Stimulated activated naive CD8-positive, alpha-beta T cell treated with anti-CD3 and anti-CD28 coated beads, Interleukin-15, amount 100 ng/mL, for 72 hours (primary cell): ENCODE data around the gene SLC37A3.
"Not testable (repeated sequence)": the region's sequence is repeated elsewhere in the genome, so short reads cannot be mapped to it uniquely, and the experiment has no call there.

Source experiments
- ATAC-seq: fragments of 150-1000 bp; cut with Tn5 transposase; 2 replicates; pipeline ENCODE4 v1.10.0; 2021; ENCODE audit warnings: mild to moderate bottlenecking, moderate library complexity
- DNase-seq, 2 donors: peaks; one replicate each; pipeline ENCODE4 v3.0.0; 2021 to 2022
- H3K27ac Mint-ChIP-seq, 2 donors: one replicate each; pipeline ENCODE4 v1.8.0; 2022; ENCODE audit warnings: mild to moderate bottlenecking in 2 of 2, mixed read lengths in 2 of 2, moderate library complexity in 2 of 2
- H3K27me3 Mint-ChIP-seq: one replicate; pipeline ENCODE4 v1.8.0; 2022; ENCODE audit warnings: mixed read lengths
- H3K4me1 Mint-ChIP-seq: one replicate; pipeline ENCODE4 v1.8.0; 2022; ENCODE audit warnings: mild to moderate bottlenecking, mixed read lengths
- H3K4me3 Mint-ChIP-seq, 2 donors: one replicate each; pipeline ENCODE4 v1.8.0; 2022; ENCODE audit warnings: mild to moderate bottlenecking in 2 of 2, mixed read lengths in 2 of 2, moderate library complexity in 1 of 2
- H3K9me3 Mint-ChIP-seq, 2 donors: one replicate each; pipeline ENCODE4 v1.8.0; 2022; ENCODE audit warnings: mixed read lengths in 2 of 2

Gene SLC37A3

DNA sequence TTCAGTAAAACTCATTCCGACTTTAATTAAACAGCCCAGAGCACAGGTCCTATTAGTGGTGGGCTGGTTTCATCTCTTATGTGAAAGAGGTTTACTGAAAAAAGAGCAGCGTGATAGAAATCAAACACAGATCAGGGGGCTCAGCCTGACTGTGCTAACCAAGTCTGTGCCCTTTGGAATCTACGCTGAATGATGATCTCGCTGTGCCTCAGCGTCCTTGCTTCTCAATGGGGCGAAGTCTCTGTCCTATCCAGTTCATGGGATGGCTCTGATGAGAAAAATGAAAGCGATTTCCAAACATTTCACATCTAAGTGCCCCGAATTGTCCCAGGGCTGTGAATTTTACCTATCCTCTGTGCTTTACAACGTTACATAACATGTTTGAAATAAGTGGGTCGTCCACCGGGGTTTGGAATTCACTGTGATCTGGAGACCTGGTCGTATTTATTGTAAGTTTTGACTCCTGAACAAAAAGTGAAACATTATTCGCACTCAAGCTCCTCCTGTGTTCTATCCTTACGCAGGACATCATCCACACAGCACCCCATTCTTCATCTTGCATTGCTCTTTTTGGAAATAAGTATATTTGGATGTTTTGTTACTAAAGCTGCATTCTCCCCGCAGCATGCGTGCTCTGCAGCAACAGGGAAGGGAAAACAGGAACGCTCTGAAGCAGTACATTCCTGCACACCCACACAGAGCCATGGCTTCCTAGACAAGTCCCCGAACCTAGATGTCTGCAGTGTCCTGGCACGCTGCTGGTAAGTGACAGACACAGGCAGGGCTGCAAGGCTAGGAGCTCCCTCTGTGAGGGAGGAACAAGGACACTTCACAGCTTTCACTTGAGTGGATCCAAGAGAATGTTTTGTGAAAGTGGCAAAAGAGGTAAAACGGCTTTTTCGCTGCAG lies 83.5 kb downstream of the SLC37A3 start:
- Mint-ChIP-seq H3K9me3 (peaks cover 11 to 17% of the 10 kb centered on the region in 2 donors), H3K27ac (peak overlapping the region; percentile 28 to 52), H3K4me3 (no peak overlapping the region), H3K27me3 (no peaks in the 10 kb centered on the region), H3K4me1 (peaks cover 32% of the 10 kb centered on the region)
- ATAC-seq, result no peak
- no peak for DNase-seq

- Mint-ChIP-seq H3K27me3 (no peaks in the 10 kb centered on the region), H3K27ac (no peak overlapping the region), H3K4me3 (no peak overlapping the region), H3K9me3 (peaks cover 11 to 17% of the 10 kb centered on the region in 2 donors), H3K4me1 (peaks cover 24% of the 10 kb centered on the region)
- DNase-seq (no peak), ATAC-seq (no peak)
Measured at GRCh38 chr7:140312141-140312846, 86.0 kb downstream of the SLC37A3 start.

DNA sequence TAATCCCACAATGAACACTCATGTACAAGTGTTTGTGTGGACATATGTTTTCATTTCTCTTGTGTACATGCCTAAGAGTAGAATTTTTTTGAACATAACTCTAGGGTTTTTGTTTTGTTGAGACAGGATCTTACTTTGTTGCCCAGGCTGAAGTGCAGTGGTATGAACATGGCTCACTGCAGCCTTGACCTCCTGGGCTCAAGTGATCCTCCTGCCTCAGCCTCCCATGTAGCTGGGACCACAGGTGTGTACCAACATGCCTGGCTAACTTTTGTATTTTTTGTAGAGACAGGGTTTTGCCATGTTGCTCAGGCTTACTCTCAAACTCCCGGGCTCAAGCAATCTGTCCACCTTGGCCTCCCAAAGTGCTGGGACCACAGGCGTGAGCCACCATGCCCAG lies 87.2 kb downstream of the SLC37A3 start:
- H3K4me3 Mint-ChIP-seq, ATAC-seq, H3K27ac Mint-ChIP-seq, DNase-seq, H3K27me3 Mint-ChIP-seq: not testable (repeated sequence)
- Mint-ChIP-seq H3K4me1 (peaks cover 14% of the 10 kb centered on the region), H3K9me3 (peaks cover 11 to 17% of the 10 kb centered on the region in 2 donors)

GRCh38 chr7:140310337-140311002 lies 87.9 kb downstream of the SLC37A3 start:
- no peak for ATAC-seq
- Mint-ChIP-seq H3K4me3 (no peak overlapping the region), H3K27ac (no peak overlapping the region), H3K9me3 (peaks cover 11 to 17% of the 10 kb centered on the region in 2 donors), H3K4me1 (peaks cover 7% of the 10 kb centered on the region), H3K27me3 (no peaks in the 10 kb centered on the region)
- no peak for DNase-seq

GRCh38 chr7:140308060-140308459 lies 90.3 kb downstream of the SLC37A3 start:
- Mint-ChIP-seq H3K27ac (no peak overlapping the region), H3K4me3 (no peak overlapping the region), H3K4me1 (peaks cover 19% of the 10 kb centered on the region), H3K27me3 (no peaks in the 10 kb centered on the region), H3K9me3 (peaks cover 11 to 15% of the 10 kb centered on the region in 2 donors)
- no peak for DNase-seq
- no peak for ATAC-seq

DNA sequence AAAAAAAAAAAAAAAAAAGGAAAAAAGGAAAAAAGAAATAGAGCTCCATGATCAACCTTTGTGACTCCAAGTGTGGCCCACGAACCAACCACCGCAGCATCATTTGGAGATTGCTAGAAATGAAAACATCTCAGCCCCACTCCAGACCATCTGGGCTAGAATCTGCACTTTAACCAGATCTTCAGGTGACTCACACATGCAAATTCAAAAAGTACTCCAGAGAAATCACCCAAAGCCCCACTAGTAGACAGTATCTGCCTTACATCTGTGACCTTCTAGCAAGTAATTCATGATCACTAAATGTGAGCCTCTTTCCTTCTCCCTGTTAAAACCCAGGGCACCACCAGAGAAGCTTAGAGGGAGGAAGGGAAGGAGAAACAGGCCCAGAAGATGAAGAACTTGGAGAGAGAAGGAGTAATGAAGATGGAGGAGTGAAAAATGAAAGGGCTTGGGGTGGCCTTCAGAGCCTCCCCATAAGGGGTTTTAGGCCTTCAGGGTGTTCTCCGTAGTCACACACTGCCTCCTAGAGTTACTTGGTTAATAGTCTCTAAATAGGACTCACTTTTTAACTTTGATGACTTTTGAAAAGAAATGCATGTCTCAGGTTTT lies 94.0 kb downstream of the SLC37A3 start:
- peaks cover 13% of the 10 kb centered on the region for H3K4me1 Mint-ChIP-seq
- H3K27ac Mint-ChIP-seq, result peak overlapping the region; percentile 37 to 95
- H3K27me3 Mint-ChIP-seq, result no peaks in the 10 kb centered on the region
- peak overlapping the region; percentile 4 to 53 for H3K4me3 Mint-ChIP-seq
- ATAC-seq (peak; percentile 97), DNase-seq (peak; percentile 47 to 50)
- no peaks in the 10 kb centered on the region for H3K9me3 Mint-ChIP-seq

DNA sequence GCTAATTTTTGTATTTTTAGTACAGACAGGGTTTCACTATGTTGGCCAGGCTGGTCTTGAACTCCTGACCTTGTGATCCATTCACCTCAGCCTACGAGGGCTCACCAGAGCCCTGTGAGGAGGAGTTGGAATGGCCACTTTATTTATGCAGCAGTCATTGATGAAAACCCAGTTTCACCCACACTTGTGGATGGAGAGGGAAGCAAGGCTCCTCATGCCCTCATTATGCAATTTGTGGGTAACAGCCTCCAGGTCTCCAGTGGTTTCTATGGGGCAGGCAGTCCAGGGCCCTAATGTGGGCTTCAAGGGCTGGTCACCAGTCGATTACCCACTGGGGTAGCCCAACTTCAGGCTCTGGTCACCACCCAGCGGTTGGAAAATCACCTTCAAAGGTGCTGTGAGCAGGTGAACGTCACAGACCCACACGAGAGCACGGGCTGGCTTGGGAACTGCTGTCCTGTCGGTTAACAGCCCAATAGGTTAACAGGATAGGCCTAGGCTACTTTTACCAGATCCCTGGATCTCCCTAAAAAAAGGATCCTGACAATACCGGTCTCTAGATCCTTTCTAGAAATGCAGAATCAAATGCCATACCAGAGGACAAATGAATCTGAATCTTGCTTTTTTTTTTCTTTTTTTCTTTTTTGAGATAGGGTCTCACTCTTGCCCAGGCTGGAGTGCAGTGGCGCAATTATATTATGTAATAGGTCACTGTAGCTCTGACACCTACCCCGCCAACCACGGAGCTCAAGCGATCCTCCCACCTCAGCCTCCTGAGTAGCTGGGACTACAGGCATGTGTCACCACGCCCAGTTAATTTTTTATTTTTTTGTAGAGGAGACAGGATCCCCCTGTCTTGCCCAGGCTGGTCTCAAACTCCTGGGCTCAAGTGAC lies 97.8 kb downstream of the SLC37A3 start:
- ATAC-seq (no peak), DNase-seq (no peak)
- no peaks in the 10 kb centered on the region for H3K27me3 Mint-ChIP-seq
- no peak overlapping the region for H3K4me3 Mint-ChIP-seq
- no peaks in the 10 kb centered on the region for H3K9me3 Mint-ChIP-seq
- peak overlapping the region in 1 of 2 donors; percentile 80 for H3K27ac Mint-ChIP-seq
- H3K4me1 Mint-ChIP-seq, result peaks cover 13% of the 10 kb centered on the region

GRCh38 chr7:140298213-140298612 lies 100.1 kb downstream of the SLC37A3 start:
- H3K27me3 Mint-ChIP-seq, result no peaks in the 10 kb centered on the region
- H3K4me3 Mint-ChIP-seq, result no peak overlapping the region
- ATAC-seq, result no peak
- no peaks in the 10 kb centered on the region for H3K9me3 Mint-ChIP-seq
- H3K27ac Mint-ChIP-seq, result no peak overlapping the region
- no peaks in the 10 kb centered on the region for H3K4me1 Mint-ChIP-seq
- no peak for DNase-seq

DNA sequence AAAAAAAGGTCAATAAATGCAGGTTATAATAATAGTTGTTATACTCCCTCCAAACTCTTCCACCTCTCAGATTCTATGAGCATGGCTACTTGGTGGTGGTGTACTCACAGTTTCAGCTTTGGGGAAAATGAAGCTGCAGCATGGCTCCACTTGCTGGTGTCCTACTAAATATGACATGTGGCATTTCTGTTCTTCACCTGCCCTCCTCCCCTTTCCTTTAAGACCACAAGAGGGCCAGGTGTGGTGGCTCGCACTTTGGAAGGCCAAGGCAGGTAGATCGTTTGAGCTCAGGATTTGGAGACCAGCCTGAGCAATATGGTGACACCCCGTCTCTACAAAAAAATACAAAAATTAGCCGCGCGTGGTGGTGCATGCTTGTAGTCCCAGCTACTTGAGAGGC lies 101.1 kb downstream of the SLC37A3 start:
- no peaks in the 10 kb centered on the region for H3K4me1 Mint-ChIP-seq
- no peaks in the 10 kb centered on the region for H3K27me3 Mint-ChIP-seq
- ATAC-seq (no peak), DNase-seq (no peak)
- H3K27ac Mint-ChIP-seq, result no peak overlapping the region
- H3K4me3 Mint-ChIP-seq, result no peak overlapping the region
- no peaks in the 10 kb centered on the region for H3K9me3 Mint-ChIP-seq

DNA sequence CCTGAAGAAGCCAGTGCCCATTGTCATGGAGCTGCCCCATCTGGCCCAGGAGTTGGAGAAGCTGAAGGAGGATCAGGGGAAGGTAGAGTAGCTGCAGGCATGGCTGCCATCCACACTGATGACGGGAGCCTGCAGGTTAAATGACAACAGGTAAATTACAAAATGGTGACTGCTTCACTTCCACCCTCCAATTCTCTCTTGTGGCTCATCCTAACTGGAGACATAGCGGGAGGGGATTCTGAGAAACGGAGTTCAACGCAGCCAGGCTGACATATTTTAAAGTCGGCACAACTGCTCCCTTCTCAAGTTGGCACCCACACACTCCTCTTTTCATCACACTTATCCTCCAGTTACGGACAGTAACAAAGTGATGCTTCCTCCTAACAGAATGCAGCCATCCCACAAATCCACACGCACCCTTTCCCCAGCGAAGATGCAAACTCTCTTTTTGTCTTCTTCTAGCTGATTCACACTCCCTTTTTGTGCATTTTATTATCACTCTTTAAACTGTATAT lies 103.0 kb downstream of the SLC37A3 start:
- DNase-seq (no peak), ATAC-seq (no peak)
- no peaks in the 10 kb centered on the region for H3K4me1 Mint-ChIP-seq
- H3K27me3 Mint-ChIP-seq, result no peaks in the 10 kb centered on the region
- H3K27ac Mint-ChIP-seq, result peak overlapping the region in 1 of 2 donors; percentile 68
- H3K9me3 Mint-ChIP-seq, result no peaks in the 10 kb centered on the region
- H3K4me3 Mint-ChIP-seq, result no peak overlapping the region

GRCh38 chr7:140294454-140294853 lies 103.9 kb downstream of the SLC37A3 start:
- H3K4me3 Mint-ChIP-seq, result no peak overlapping the region

GRCh38 chr7:140292438-140292837 lies 105.9 kb downstream of the SLC37A3 start:
- Mint-ChIP-seq H3K4me3 (no peak overlapping the region), H3K9me3 (no peaks in the 10 kb centered on the region), H3K27me3 (no peaks in the 10 kb centered on the region), H3K27ac (no peak overlapping the region), H3K4me1 (no peaks in the 10 kb centered on the region)
- ATAC-seq (no peak), DNase-seq (no peak)

More at GRCh38 chr7:140294454-140294853, 103.9 kb downstream of the SLC37A3 start:
- Mint-ChIP-seq H3K27ac (no peak overlapping the region), H3K27me3 (no peaks in the 10 kb centered on the region), H3K9me3 (no peaks in the 10 kb centered on the region), H3K4me1 (no peaks in the 10 kb centered on the region)
- ATAC-seq (no peak), DNase-seq (no peak)

DNA sequence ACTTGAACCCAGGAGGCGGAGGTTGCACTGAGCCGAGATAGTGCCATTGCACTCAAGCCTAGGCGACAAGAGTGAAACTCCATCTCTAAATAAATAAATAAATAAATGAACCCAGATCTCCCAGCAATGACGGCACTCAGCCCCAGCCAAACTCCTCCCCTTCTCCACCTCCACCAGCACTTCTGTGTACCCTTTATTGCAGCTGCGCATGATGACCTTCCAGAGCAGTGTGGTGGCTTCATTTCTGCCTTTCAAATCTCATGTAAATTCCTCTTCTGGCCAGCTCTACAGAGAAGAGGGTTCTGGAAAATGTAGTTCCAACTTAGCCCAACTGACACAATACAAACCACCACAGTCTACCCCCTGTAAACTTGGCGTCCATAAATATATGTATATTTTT lies 108.5 kb downstream of the SLC37A3 start:
- Mint-ChIP-seq H3K4me1 (no peaks in the 10 kb centered on the region), H3K27me3 (no peaks in the 10 kb centered on the region), H3K9me3 (no peaks in the 10 kb centered on the region), H3K4me3 (no peak overlapping the region), H3K27ac (peak overlapping the region in 1 of 2 donors; percentile 84)
- ATAC-seq (no peak), DNase-seq (no peak)

GRCh38 chr7:140287988-140288387 lies 110.3 kb downstream of the SLC37A3 start:
- H3K9me3 Mint-ChIP-seq, result peaks cover 8% of the 10 kb centered on the region in 2 donors
- ATAC-seq, result no peak
- DNase-seq, result no peak
- H3K4me1 Mint-ChIP-seq, result no peaks in the 10 kb centered on the region
- no peak overlapping the region for H3K27ac Mint-ChIP-seq
- no peaks in the 10 kb centered on the region for H3K27me3 Mint-ChIP-seq
- no peak overlapping the region for H3K4me3 Mint-ChIP-seq
